HepG2 (cell line): Measurements from ENCODE around the gene ADGRF5. TPM values are rescaled to one million over a fixed set of nuclear protein-coding genes. Genes with fewer than 3 reads are reported as not detected.

Source experiments
- AHDC1 ChIP-seq: sonication (generic); formaldehyde crosslinking; IDR thresholded peaks from 2 replicates; pipeline ENCODE4 v1.5.1; 2020; ENCODE audit warnings: mild to moderate bottlenecking, missing genetic modification reagents, borderline replicate concordance
- ATAD3A ChIP-seq: sonication (generic); formaldehyde crosslinking; IDR thresholded peaks from 2 replicates; pipeline ENCODE4 v1.4.0; 2020; ENCODE audit warnings: missing genetic modification reagents
- CEBPB ChIP-seq: IDR thresholded peaks from 2 replicates; pipeline ENCODE4 v1.6.1; 2011; ENCODE audit warnings: low read depth, low read length, improper control_type of control experiment, borderline replicate concordance
- CSRNP1 ChIP-seq: sonication (generic); formaldehyde crosslinking; IDR thresholded peaks from 2 replicates; pipeline ENCODE4 v1.8.1; 2023; ENCODE audit warnings: mild to moderate bottlenecking, missing genetic modification reagents
- IRF1 ChIP-seq: sonication (generic); formaldehyde crosslinking; IDR thresholded peaks from 2 replicates; pipeline ENCODE4 v1.4.0; 2020; ENCODE audit warnings: low read depth, mild to moderate bottlenecking, missing genetic modification reagents
- MAFK ChIP-seq, 2 experiments: IDR thresholded peaks in 1 of 2; conservative IDR thresholded peaks in 1 of 2; 2 replicates each; pipeline ENCODE4 v1.6.1; 2011; ENCODE audit warnings: improper control_type of control experiment in 2 of 2, low read length in 2 of 2
- MIER3 ChIP-seq: IDR thresholded peaks from 2 replicates; pipeline ENCODE4 v1.6.1; 2016; ENCODE audit warnings: missing compliant biosample characterization, borderline replicate concordance
- PRMT3 ChIP-seq: sonication (generic); formaldehyde crosslinking; IDR thresholded peaks from 2 replicates; pipeline ENCODE4 v1.8.1; 2022; ENCODE audit warnings: low read depth, mild to moderate bottlenecking, moderate library complexity, missing genetic modification reagents, borderline replicate concordance
- PRPF4 ChIP-seq: fragments of 200-400 bp; formaldehyde crosslinking; IDR thresholded peaks from 2 replicates; pipeline ENCODE4 v1.6.1; 2016; ENCODE audit warnings: low read length, low read depth; ENCODE audit not compliant: poor library complexity, severe bottlenecking
- SIX1 ChIP-seq: sonication (generic); formaldehyde crosslinking; IDR thresholded peaks from 2 replicates; pipeline ENCODE4 v1.4.0; 2020; ENCODE audit warnings: missing genetic modification reagents, borderline replicate concordance
- ZBTB38 ChIP-seq: sonication (generic); formaldehyde crosslinking; IDR thresholded peaks from 2 replicates; pipeline ENCODE4 v1.5.1; 2020; ENCODE audit warnings: mild to moderate bottlenecking, missing genetic modification reagents
- ZBTB8A ChIP-seq: sonication (generic); formaldehyde crosslinking; IDR thresholded peaks from 2 replicates; pipeline ENCODE4 v1.4.0; 2020; ENCODE audit warnings: mild to moderate bottlenecking, low read depth, missing genetic modification reagents, borderline replicate concordance
- ZEB1 ChIP-seq: IDR thresholded peaks from 2 replicates; pipeline ENCODE4 v1.6.1; 2012; ENCODE audit warnings: mild to moderate bottlenecking, low read depth, inconsistent platforms; ENCODE audit not compliant: insufficient replicate concordance
- ZNF292 ChIP-seq: sonication (generic); formaldehyde crosslinking; IDR thresholded peaks from 2 replicates; pipeline ENCODE4 v1.8.1; 2022; ENCODE audit warnings: mild to moderate bottlenecking, low read depth, missing genetic modification reagents, borderline replicate concordance
- ZNF33A ChIP-seq: sonication (generic); formaldehyde crosslinking; IDR thresholded peaks from 2 replicates; pipeline ENCODE4 v1.5.1; 2020; ENCODE audit warnings: missing genetic modification reagents, mild to moderate bottlenecking, moderate library complexity, borderline replicate concordance
- ZNF484 ChIP-seq: sonication (generic); formaldehyde crosslinking; IDR thresholded peaks from 2 replicates; pipeline ENCODE4 v1.5.1; 2020; ENCODE audit warnings: mild to moderate bottlenecking, low read depth, missing genetic modification reagents, borderline replicate concordance
- ZNF605 ChIP-seq: sonication (generic); formaldehyde crosslinking; IDR thresholded peaks from 2 replicates; pipeline ENCODE4 v1.8.0; 2022; ENCODE audit warnings: mild to moderate bottlenecking, missing genetic modification reagents
- polyA plus RNA-seq, 8 experiments: library from polyadenylated mRNA; depleted of rRNA in 3 of 8; stranded (reverse) in 7 of 8; unstranded in 1 of 8; fragments of >200 nt; fragmentation: Illumina TruSeq in 4 of 8; extraction: Trizol in 4 of 8; gene quantifications; 2 replicates each; pipeline versions ENCODE4 v1.2.1 to v1.2.3, GENCODE V29; 2011 to 2016; ENCODE audit warnings: low read depth in 4 of 8, missing spikeins in 1 of 8, mixed read lengths in 1 of 8; ENCODE audit not compliant: insufficient read depth in 1 of 8
- total RNA-seq, 5 experiments: library from RNA; depleted of rRNA; stranded (reverse); fragments of >200 nt; fragmentation: Illumina TruSeq; extraction: Trizol; gene quantifications; 2 replicates each; pipeline ENCODE4 v1.2.3, GENCODE V29; 2016; ENCODE audit warnings: low read depth in 1 of 5

ADGRF5 gene
- total and polyA plus RNA-seq, 2 of the 13 experiments (the other 11 are each of a cell fraction or from before 2014, with no cell fraction given), result not detected

- TF ChIP-seq AHDC1 (CRISPR knock-in tag) (peak; percentile 27; the same call in 1 of the 2 replicates), ZNF33A (CRISPR knock-in tag) (no peak), ATAD3A (CRISPR knock-in tag) (no peak), ZBTB38 (CRISPR knock-in tag) (peak; percentile 52; the same call in 1 of the 2 replicates), ZNF292 (CRISPR knock-in tag) (peak; percentile 36; the same call in 1 of the 2 replicates), ZNF605 (CRISPR knock-in tag) (peak; percentile 75; the same call in 1 of the 2 replicates), ZBTB8A (CRISPR knock-in tag) (no peak), IRF1 (CRISPR knock-in tag) (no peak), SIX1 (CRISPR knock-in tag) (peak; percentile 56; the same call in 1 of the 2 replicates), ZNF484 (no peak), ZEB1 (no peak), CSRNP1 (CRISPR knock-in tag) (no peak), PRPF4 (no peak), CEBPB (no peak), MAFK (conservative IDR thresholded peaks at IDR 0.05 in 1 of 2, IDR thresholded peaks at IDR 0.05 in 1 of 2; ENCODE audit: low read length in 2 of 2) (no peak), PRMT3 (CRISPR knock-in tag) (no peak), MIER3 (CRISPR knock-in tag) (peak; percentile 84)
Measured at GRCh38 chr6:46848684-46849360, 72.9 kb downstream of the ADGRF5 start (continued).
